ENCODE data around the gene VWDE. TPM values are rescaled to one million over a fixed set of nuclear protein-coding genes. Genes with fewer than 3 reads are reported as not detected.

Gene VWDE
- total and polyA plus RNA-seq, 10 of the 15 experiments (the other 5 are each of a cell fraction or from before 2014, with no cell fraction given), result 0.74 to 2.1 (median 1.3) TPM

GRCh38 chr7:12357508-12357907 lies 46.2 kb downstream of the VWDE start:
- no peaks in the 10 kb centered on the region for H3K36me3 ChIP-seq (ENCODE audit: control insufficient read depth in 2 of 2, insufficient read depth in 2 of 2, low read length in 1 of 2)
- intact Hi-C loops (cut with micrococcal nuclease; ENCODE audit: unreplicated experiment), result no loop called here
- FAIRE-seq (no peak), ATAC-seq (peak; percentile 92), DNase-seq (ENCODE audit: low read depth, low spot score) (no peak)
- no peaks in the 10 kb centered on the region for H3K79me2 ChIP-seq (ENCODE audit: control insufficient read depth, insufficient read depth, low read length)
- in situ Hi-C loops (cut with MboI), result no loop called here
- POLR2A ChIA-PET, result no interaction called here
- no peak overlapping the region for H3K9ac ChIP-seq (ENCODE audit: control insufficient read depth, insufficient read depth, low read length)
- RAD21 ChIA-PET (ENCODE audit: unreplicated experiment), result no interaction called here
- H3K4me3 ChIP-seq, result no peak overlapping the region
- H3K27ac ChIP-seq (ENCODE audit: control insufficient read depth, insufficient read depth), result no peak overlapping the region
- H3K4me2 ChIP-seq (ENCODE audit: control insufficient read depth, insufficient read depth), result no peak overlapping the region
- CTCF ChIA-PET, result no interaction called here
- H4K20me1 ChIP-seq (ENCODE audit: control insufficient read depth, insufficient read depth), result no peaks in the 10 kb centered on the region
- no peak overlapping the region for H2AFZ ChIP-seq (ENCODE audit: control insufficient read depth, low read depth, low read length)
- BruUV-seq (replicated peaks), result no TSS peak
- H3K27me3 ChIP-seq (replicated peaks in 1 of 2; ENCODE audit: control insufficient read depth in 2 of 2, insufficient read depth in 2 of 2, low read length in 1 of 2), result no peaks in the 10 kb centered on the region
- H3K4me1 ChIP-seq (ENCODE audit: control insufficient read depth, insufficient read depth, low read length), result no peaks in the 10 kb centered on the region
- SMC1A ChIA-PET (ENCODE audit: uncharacterized antibody, unreplicated experiment), result no interaction called here
- WGBS (ENCODE audit: insufficient coverage, insufficient replicate concordance, low lambda C conversion rate, missing lambda C conversion rate), result 0% methylated on average over 1 of the region's 1 CpG
- H3K9me3 ChIP-seq (replicated peaks; ENCODE audit: control insufficient read depth, insufficient read depth, low read length), result no peaks in the 10 kb centered on the region
- TF ChIP-seq JUNB (IDR thresholded peaks at IDR 0.05), result peak; percentile 81
- TF ChIP-seq ZBED1 (IDR thresholded peaks at IDR 0.05; ENCODE audit: borderline replicate concordance), result 0 out of 2 replicates have a peak, but pooled peaks have one; percentile 31
- peak; percentile 73; the same call in 1 of the 2 replicates for TF ChIP-seq FOXM1 (IDR thresholded peaks at IDR 0.05; ENCODE audit: low read depth, low read length)
- TF ChIP-seq TCF7 (IDR thresholded peaks at IDR 0.05; ENCODE audit: borderline replicate concordance), result peak; percentile 62; the same call in 1 of the 2 replicates
- TF ChIP-seq GABPA (IDR thresholded peaks at IDR 0.05; ENCODE audit: low read depth), result no peak; the same call in 1 of the 2 replicates
- peak; percentile 82 for TF ChIP-seq NFIC (IDR thresholded peaks at IDR 0.05; ENCODE audit: low read depth, low read length)
- TF ChIP-seq ETV6 (conservative IDR thresholded peaks at IDR 0.05 in 1 of 2, IDR thresholded peaks at IDR 0.05 in 1 of 2; ENCODE audit: borderline replicate concordance in 1 of 2, low read depth in 1 of 2), result peak in 1 of 2 experiments; percentile 57; a peak in 1 of 4 replicates
- peak; percentile 28; the same call in 1 of the 2 replicates for TF ChIP-seq ATF2 (IDR thresholded peaks at IDR 0.05; ENCODE audit: low read length)
- peak; percentile 59; the same call in 1 of the 2 replicates for TF ChIP-seq MEF2A (IDR thresholded peaks at IDR 0.05; ENCODE audit: insufficient read depth, low read depth, low read length)
- no peak for TF ChIP-seq E2F4 (IDR thresholded peaks at IDR 0.05; ENCODE audit: low read depth, low read length)
- TF ChIP-seq CTCF (IDR thresholded peaks at IDR 0.05 in 2 of 3, conservative IDR thresholded peaks at IDR 0.05 in 1 of 3; ENCODE audit: control insufficient read depth in 2 of 3, extremely low read depth in 1 of 3, insufficient read depth in 1 of 3, low read depth in 3 of 3, low read length in 3 of 3), result no peak
- peak; percentile 66 for TF ChIP-seq RUNX3 (IDR thresholded peaks at IDR 0.05; ENCODE audit: low read length)
- 0 out of 2 replicates have a peak, but pooled peaks have one; percentile 16 for TF ChIP-seq CREB1 (IDR thresholded peaks at IDR 0.05; ENCODE audit: low read depth)
- TF ChIP-seq CREM (IDR thresholded peaks at IDR 0.05; ENCODE audit: low read depth), result peak; percentile 72
- TF ChIP-seq PML (IDR thresholded peaks at IDR 0.05; ENCODE audit: low read length), result no peak; the same call in 1 of the 2 replicates
- no peak for TF ChIP-seq ZNF592 (IDR thresholded peaks at IDR 0.05)

All from GM12878 (cell line).